Activated B cell treated with CpG ODN at 0.5 μM for 24 hours (primary cell): Measurements from ENCODE around the gene EIF2A. TPM values are rescaled to one million over a fixed set of nuclear protein-coding genes. Genes with fewer than 3 reads are reported as not detected.
"Not testable (repeated sequence)": the region's sequence is repeated elsewhere in the genome, so short reads cannot be mapped to it uniquely, and the experiment has no call there.

Source experiments
- ATAC-seq: fragments of 200-7000 bp; cut with Tn5 transposase; one replicate; pipeline ENCODE4 v1.10.0; 2021; ENCODE audit warnings: low read depth, mild to moderate bottlenecking, moderate library complexity
- CTCF ChIA-PET: fragments of 350-600 bp; sonication (Branson Sonifier 250); formaldehyde crosslinking; loops from one replicate; lab custom pipeline; 2021; ENCODE audit warnings: antibody characterized with exemption; lab: Charles Lee
- POLR2A ChIA-PET: fragments of 350-600 bp; sonication (Branson Sonifier 250); formaldehyde crosslinking; loops from one replicate; lab custom pipeline; 2021; ENCODE audit warnings: antibody characterized with exemption; lab: Charles Lee
- DNase-seq: peaks from one replicate; pipeline ENCODE4 v3.0.0; 2022
- H3K27ac Mint-ChIP-seq: one replicate; pipeline ENCODE4 v1.8.0; 2020; ENCODE audit warnings: mixed read lengths
- H3K27me3 Mint-ChIP-seq: one replicate; pipeline ENCODE4 v1.8.0; 2021; ENCODE audit warnings: mixed read lengths
- H3K36me3 Mint-ChIP-seq: one replicate; pipeline ENCODE4 v1.8.0; 2021; ENCODE audit warnings: low read depth, mixed read lengths
- H3K4me1 Mint-ChIP-seq: one replicate; pipeline ENCODE4 v1.8.0; 2021; ENCODE audit warnings: mixed read lengths
- H3K4me3 Mint-ChIP-seq: one replicate; pipeline ENCODE4 v1.8.0; 2020; ENCODE audit warnings: mild to moderate bottlenecking, mixed read lengths
- H3K9me3 Mint-ChIP-seq: one replicate; pipeline ENCODE4 v1.8.0; 2020; ENCODE audit warnings: mixed read lengths
- intact Hi-C: fragments of 100-400 bp; cut with micrococcal nuclease; formaldehyde crosslinking; loops from one replicate; pipeline ENCODE4 v1.15.1; 2024
- total RNA-seq: library from RNA; stranded (reverse); gene quantifications from 2 replicates; pipeline ENCODE4 v1.2.3, GENCODE V29; 2022
- TF ChIP-seq, protein P1 (sequence below): fragments of 200-600 bp; IDR thresholded peaks from one replicate; pipeline ENCODE4 v1.8.0; 2022; ENCODE audit warnings: antibody characterized with exemption, mild to moderate bottlenecking

The EIF2A gene
- total RNA-seq, 1 donor from 2014 or later: 109 TPM

DNA sequence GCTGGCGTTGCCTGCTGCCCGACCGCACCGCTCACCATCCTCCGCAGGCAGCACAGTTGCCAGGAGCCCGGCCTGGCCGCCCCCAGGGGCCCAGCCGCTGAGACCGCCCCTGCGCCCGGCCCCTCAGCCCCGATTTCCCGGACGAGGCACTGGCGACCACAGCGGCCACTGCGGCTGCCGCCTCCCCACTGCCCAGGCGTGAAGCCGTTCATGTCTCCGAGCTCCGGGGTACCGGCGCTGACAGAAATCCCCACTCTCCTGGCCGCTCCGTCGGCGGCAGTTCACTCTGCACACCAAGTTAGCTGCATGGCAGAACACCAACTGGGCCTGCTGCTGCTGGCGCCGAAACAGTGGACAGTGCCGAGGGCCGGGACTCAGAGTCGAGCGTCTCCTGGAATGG is 65.1 kb downstream of the EIF2A start:
- no peaks in the 10 kb centered on the region for H3K27me3 Mint-ChIP-seq
- intact Hi-C loops: no loop called here
- DNase-seq (no peak), ATAC-seq (no peak)
- H3K4me3 Mint-ChIP-seq: no peak overlapping the region
- H3K9me3 Mint-ChIP-seq: no peaks in the 10 kb centered on the region
- peaks cover 71% of the 10 kb centered on the region for H3K4me1 Mint-ChIP-seq
- H3K36me3 Mint-ChIP-seq: peaks cover 58% of the 10 kb centered on the region
- ChIA-PET CTCF (interaction anchor here (0.7 kb wide), 1 partner anchor 105 kb away, joined by 3 read pairs; no protein-coding TSS in a partner anchor), POLR2A (interaction anchor here (1.4 kb wide), 1 partner anchor 9 kb away, joined by 6 read pairs; the partner anchor contains the start of gene SELENOT)
- TF ChIP-seq, protein P1, sequence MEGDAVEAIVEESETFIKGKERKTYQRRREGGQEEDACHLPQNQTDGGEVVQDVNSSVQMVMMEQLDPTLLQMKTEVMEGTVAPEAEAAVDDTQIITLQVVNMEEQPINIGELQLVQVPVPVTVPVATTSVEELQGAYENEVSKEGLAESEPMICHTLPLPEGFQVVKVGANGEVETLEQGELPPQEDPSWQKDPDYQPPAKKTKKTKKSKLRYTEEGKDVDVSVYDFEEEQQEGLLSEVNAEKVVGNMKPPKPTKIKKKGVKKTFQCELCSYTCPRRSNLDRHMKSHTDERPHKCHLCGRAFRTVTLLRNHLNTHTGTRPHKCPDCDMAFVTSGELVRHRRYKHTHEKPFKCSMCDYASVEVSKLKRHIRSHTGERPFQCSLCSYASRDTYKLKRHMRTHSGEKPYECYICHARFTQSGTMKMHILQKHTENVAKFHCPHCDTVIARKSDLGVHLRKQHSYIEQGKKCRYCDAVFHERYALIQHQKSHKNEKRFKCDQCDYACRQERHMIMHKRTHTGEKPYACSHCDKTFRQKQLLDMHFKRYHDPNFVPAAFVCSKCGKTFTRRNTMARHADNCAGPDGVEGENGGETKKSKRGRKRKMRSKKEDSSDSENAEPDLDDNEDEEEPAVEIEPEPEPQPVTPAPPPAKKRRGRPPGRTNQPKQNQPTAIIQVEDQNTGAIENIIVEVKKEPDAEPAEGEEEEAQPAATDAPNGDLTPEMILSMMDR: no peak
- no peak overlapping the region for H3K27ac Mint-ChIP-seq

DNA sequence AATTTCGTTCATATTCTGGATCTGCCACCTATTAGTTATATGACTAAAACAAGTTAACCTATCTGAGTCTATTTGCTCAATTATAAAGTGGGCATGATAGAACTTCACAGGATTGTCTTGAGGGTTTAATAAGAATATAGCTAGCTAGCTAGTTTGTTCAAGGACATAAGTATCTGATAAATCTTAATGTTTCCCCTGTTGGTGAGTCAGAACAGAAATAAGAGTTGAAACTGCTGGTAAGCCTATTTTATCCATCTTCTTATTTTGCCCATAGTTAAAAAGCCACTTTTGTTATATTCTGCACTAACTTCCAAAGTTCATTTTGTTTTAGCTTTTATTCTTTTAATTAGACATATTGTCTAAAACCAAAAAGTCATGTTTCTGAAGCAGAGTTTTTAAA is 65.9 kb downstream of the EIF2A start:
- POLR2A ChIA-PET: interaction anchor here (1.4 kb wide), 1 partner anchor 9 kb away, joined by 6 read pairs; the partner anchor contains the start of gene SELENOT
- CTCF ChIA-PET: no interaction called here

DNA sequence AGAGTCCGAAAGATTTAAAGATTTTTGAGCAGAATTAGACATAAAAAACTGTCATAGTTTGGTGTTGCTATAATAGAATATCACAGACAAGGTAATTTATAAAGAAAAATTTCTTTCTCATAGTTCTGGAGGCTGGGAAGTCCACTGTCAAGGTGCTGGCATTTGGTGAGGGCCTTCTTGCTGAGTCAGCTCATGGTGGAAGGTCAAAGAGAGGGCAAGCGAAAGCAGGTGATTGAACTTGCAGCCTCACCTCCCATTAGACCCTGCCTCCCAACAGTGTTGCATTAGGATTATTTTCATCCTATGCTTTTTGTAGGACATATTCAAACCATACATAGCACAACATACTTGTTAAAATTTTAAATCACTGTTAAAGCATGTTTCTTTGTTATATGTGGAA is 66.4 kb downstream of the EIF2A start:
- no peak overlapping the region for H3K27ac Mint-ChIP-seq
- DNase-seq (no peak), ATAC-seq (no peak)
- TF ChIP-seq, protein P1: no peak
- H3K27me3 Mint-ChIP-seq: no peaks in the 10 kb centered on the region
- H3K9me3 Mint-ChIP-seq: no peaks in the 10 kb centered on the region
- peaks cover 58% of the 10 kb centered on the region for H3K36me3 Mint-ChIP-seq
- H3K4me1 Mint-ChIP-seq: peaks cover 64% of the 10 kb centered on the region
- no peak overlapping the region for H3K4me3 Mint-ChIP-seq
- intact Hi-C loops: no loop called here
- ChIA-PET CTCF (interaction anchor here (0.7 kb wide), 1 partner anchor 173 kb away, joined by 4 read pairs; no protein-coding TSS in a partner anchor), POLR2A (interaction anchor here (1.4 kb wide), 1 partner anchor 10 kb away, joined by 6 read pairs; the partner anchor contains the start of gene SELENOT)

More for the DNA sequence above, 65.9 kb downstream of the EIF2A start:
- intact Hi-C loops: no loop called here
- Mint-ChIP-seq H3K9me3 (no peaks in the 10 kb centered on the region), H3K27ac (no peak overlapping the region), H3K36me3 (peaks cover 58% of the 10 kb centered on the region), H3K4me3 (no peak overlapping the region), H3K27me3 (no peaks in the 10 kb centered on the region), H3K4me1 (peaks cover 68% of the 10 kb centered on the region)
- TF ChIP-seq, protein P1: no peak
- DNase-seq (no peak), ATAC-seq (no peak)

DNA sequence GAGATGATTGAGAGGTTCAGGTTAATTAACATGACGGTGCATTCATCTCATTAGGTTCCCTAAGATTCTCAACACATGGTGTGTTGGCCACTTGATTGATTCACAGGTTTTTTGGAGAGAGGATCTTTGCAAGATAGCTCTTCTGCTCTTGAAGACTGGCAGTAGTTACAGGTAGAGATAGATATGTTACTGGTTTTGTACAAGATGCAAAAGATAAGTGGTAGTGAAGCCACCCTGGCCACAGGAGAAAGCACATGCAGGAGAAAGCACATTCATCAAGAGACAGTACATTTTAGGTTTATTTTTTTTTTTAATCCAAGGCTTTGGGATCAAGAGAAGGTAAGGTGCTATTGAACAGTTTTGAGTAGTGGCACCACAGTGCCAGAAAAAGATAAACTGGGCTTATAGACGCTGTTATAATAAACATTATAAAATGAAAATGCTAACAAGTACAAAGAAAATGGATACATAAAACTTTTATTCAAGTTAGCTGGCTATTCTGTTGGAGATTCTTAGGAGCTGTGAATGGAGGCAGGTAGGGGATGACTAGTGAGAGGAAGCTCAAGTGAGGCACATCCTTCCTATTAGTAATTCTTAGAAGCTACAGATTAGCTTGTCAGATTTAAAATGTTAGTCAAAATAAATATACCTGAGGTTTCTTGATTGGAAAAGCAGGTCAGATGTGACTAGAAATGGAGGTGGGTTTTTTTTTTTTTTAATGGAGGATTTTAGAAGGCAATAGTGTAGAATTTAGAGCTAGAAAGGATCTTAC is 67.3 kb downstream of the EIF2A start:
- DNase-seq (no peak), ATAC-seq (no peak)
- Mint-ChIP-seq H3K27me3 (no peaks in the 10 kb centered on the region), H3K9me3 (no peaks in the 10 kb centered on the region), H3K4me1 (peaks cover 59% of the 10 kb centered on the region), H3K36me3 (peaks cover 61% of the 10 kb centered on the region), H3K27ac (no peak overlapping the region), H3K4me3 (no peak overlapping the region)
- TF ChIP-seq, protein P1: no peak
- CTCF ChIA-PET: interaction anchor here (0.7 kb wide), 1 partner anchor 172 kb away, joined by 4 read pairs; no protein-coding TSS in a partner anchor
- POLR2A ChIA-PET: no interaction called here
- intact Hi-C loops: no loop called here

DNA sequence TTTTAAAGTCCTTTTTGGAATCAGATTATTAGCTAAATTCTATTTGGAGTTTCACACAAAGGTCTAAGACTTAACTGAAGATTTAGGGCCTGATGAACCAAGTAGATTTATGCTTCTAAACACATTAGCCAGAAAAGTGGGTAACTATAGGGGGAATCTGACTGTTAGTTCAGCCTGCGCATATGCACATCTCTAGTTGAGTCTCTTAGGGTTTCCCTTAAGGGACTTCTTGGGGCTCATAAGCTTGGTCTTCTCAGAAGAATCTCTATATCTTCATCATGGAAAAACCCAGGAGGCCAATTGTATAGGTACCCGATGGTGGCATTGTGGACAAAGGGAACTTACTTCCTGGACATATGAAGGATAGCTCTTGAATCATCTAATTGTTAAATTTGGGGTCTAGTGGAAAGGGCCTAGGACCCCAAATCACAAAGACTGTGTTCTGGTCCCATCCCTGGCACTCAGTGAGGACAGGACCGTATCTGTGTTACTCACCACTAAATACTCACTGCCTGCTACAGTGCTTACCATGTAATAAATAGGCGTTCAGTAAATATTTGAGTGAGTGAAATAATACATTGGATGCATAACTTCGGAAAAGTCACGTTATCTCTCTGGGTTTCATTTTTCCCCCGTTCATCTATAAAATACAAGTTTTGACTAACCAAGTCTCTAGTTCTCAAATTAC is 73.6 kb downstream of the EIF2A start:
- DNase-seq (no peak), ATAC-seq (no peak)
- intact Hi-C loops: loop anchor here (2.0 kb wide), 1 partner anchor 13 kb away; no protein-coding TSS in a partner anchor
- Mint-ChIP-seq H3K4me1 (peaks cover 31% of the 10 kb centered on the region), H3K4me3 (no peak overlapping the region), H3K27me3 (no peaks in the 10 kb centered on the region), H3K27ac (no peak overlapping the region), H3K36me3 (peaks cover 44% of the 10 kb centered on the region), H3K9me3 (no peaks in the 10 kb centered on the region)
- TF ChIP-seq, protein P1: no peak
- ChIA-PET CTCF (no interaction called here), POLR2A (interaction anchor here (1.1 kb wide), 1 partner anchor 18 kb away, joined by 3 read pairs; no protein-coding TSS in a partner anchor)

DNA sequence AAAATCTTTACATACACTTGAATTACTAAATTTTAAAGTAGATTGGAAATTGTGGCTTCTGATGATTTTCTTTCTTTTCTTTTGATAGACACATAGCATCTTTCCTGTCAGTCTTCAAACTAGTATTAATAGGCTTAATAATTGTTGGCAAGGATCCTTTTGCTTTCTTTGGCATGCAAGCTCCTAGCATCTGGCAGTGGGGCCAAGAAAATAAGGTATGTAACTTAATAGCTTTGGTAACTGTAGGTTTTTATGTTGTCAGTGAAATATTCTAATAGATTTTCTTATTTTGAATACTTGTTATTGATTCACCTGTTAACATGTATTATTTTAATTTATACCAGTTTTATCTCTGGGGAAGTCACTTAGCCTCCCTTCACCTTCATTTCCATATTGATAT is 76.4 kb downstream of the EIF2A start:
- H3K27ac Mint-ChIP-seq, intact Hi-C loops, H3K9me3 Mint-ChIP-seq, POLR2A ChIA-PET, DNase-seq, H3K27me3 Mint-ChIP-seq, H3K4me3 Mint-ChIP-seq, ATAC-seq, CTCF ChIA-PET: not testable (repeated sequence)
- peaks cover 59% of the 10 kb centered on the region for H3K36me3 Mint-ChIP-seq
- peaks cover 25% of the 10 kb centered on the region for H3K4me1 Mint-ChIP-seq
